ENCODE data around the gene RRP1.
"Not testable (repeated sequence)": the region's sequence is repeated elsewhere in the genome, so short reads cannot be mapped to it uniquely, and the experiment has no call there.

Gene RRP1

GRCh38 chr21:43842742-43843141 lies 53.4 kb downstream of the RRP1 start:
- no peak for DNase-seq (ENCODE audit: low read depth, low spot score)
- POLR2A ChIA-PET, result no interaction called here
- TF ChIP-seq, protein P1, sequence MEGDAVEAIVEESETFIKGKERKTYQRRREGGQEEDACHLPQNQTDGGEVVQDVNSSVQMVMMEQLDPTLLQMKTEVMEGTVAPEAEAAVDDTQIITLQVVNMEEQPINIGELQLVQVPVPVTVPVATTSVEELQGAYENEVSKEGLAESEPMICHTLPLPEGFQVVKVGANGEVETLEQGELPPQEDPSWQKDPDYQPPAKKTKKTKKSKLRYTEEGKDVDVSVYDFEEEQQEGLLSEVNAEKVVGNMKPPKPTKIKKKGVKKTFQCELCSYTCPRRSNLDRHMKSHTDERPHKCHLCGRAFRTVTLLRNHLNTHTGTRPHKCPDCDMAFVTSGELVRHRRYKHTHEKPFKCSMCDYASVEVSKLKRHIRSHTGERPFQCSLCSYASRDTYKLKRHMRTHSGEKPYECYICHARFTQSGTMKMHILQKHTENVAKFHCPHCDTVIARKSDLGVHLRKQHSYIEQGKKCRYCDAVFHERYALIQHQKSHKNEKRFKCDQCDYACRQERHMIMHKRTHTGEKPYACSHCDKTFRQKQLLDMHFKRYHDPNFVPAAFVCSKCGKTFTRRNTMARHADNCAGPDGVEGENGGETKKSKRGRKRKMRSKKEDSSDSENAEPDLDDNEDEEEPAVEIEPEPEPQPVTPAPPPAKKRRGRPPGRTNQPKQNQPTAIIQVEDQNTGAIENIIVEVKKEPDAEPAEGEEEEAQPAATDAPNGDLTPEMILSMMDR (IDR thresholded peaks at IDR 0.05; ENCODE audit: insufficient read depth, low read length, missing control alignments), result no peak
- CTCF ChIA-PET, result no interaction called here
- no peak overlapping the region for H3K4me3 ChIP-seq (ENCODE audit: low read depth, low read length)

DNA sequence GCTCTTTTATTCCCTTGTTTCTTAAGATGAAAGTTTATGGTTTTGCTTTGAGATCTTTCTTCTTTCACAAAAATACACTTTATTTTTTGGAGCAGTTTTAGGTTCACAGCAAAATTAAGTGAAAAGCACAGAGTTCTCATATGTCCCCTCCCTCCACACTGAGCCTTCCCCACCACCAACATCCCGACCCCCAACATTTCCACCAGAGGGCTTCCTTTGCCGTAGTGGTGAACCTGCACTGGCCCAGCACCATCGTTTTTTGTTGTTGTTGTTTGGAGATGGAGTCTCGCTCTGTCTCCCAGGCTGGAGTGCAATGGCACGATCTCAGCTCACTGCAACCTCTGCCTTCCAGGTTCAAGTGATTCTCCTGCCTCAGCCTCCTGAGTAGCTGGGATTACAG lies 55.5 kb downstream of the RRP1 start:
- CTCF ChIA-PET, result interaction anchor here (1.1 kb wide), 1 partner anchor 131 kb away, joined by 3 read pairs; no protein-coding TSS in a partner anchor
- POLR2A ChIA-PET, result not testable (repeated sequence)

GRCh38 chr21:43845386-43845785 lies 56.0 kb downstream of the RRP1 start:
- DNase-seq (ENCODE audit: low read depth, low spot score), result no peak
- ChIA-PET POLR2A (no interaction called here), CTCF (interaction anchor here (1.1 kb wide), 1 partner anchor 130 kb away, joined by 3 read pairs; no protein-coding TSS in a partner anchor)
- no peak overlapping the region for H3K4me3 ChIP-seq (ENCODE audit: low read depth, low read length)
- TF ChIP-seq, protein P1 (IDR thresholded peaks at IDR 0.05; ENCODE audit: insufficient read depth, low read length, missing control alignments), result no peak

More for the DNA sequence above, 55.5 kb downstream of the RRP1 start:
- not testable (repeated sequence) for H3K4me3 ChIP-seq (ENCODE audit: low read depth, low read length); DNase-seq (ENCODE audit: low read depth, low spot score)

- CTCF ChIA-PET, result no interaction called here
These were observed 57.1 kb downstream of the RRP1 start for GRCh38 chr21:43846430-43846829.

DNA sequence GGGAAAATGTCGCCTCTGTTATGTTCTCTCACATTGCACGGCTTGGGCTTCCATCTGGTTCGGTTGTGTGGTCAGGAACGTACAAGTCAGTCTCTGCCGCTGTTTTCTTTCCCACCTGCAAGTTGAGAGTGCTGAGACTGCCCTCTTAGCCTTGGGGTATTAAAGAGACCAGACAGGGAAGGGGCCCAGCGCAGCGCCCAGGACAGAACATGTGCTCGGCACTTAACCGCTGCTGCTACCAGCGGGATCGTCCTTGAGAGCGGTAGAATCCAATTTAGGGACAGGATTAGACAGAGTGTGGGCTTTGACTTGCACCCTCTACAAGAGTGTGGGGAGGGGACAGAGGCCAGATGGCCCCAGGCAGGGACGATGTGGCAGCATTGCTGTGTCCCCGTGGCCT lies 57.9 kb downstream of the RRP1 start:
- DNase-seq (ENCODE audit: low read depth, low spot score), result no peak
- no peak overlapping the region for H3K4me3 ChIP-seq (ENCODE audit: low read depth, low read length)
- ChIA-PET POLR2A (no interaction called here), CTCF (no interaction called here)
- TF ChIP-seq, protein P1 (IDR thresholded peaks at IDR 0.05; ENCODE audit: insufficient read depth, low read length, missing control alignments), result no peak

More at GRCh38 chr21:43846430-43846829, 57.1 kb downstream of the RRP1 start:
- H3K4me3 ChIP-seq (ENCODE audit: low read depth, low read length), result no peak overlapping the region
- TF ChIP-seq, protein P1 (IDR thresholded peaks at IDR 0.05; ENCODE audit: insufficient read depth, low read length, missing control alignments), result no peak
- POLR2A ChIA-PET, result no interaction called here
- DNase-seq (ENCODE audit: low read depth, low spot score), result no peak

DNA sequence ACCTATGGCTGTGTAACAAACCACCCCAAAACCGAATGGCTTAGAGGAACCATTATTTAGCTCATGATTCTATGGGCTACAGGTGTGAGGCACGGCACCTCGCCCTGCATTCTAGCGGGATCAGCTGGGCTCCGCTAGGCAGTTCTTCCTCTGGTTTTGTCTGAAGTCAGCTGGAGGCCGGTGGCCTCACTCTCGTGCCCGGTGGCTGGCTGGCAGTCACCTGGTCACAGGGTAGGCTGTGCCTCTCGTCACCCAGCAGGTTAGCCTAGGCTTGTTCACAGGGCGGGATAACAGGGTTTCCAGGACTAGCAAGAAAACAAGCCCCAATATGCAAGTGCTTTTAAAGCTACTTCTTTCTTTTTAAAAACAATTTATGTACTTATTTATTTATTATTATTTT lies 59.4 kb downstream of the RRP1 start:
- CTCF ChIA-PET, result interaction anchor here (1.1 kb wide), 1 partner anchor 38 kb away, joined by 3 read pairs; no protein-coding TSS in a partner anchor
- POLR2A ChIA-PET, result no interaction called here
- DNase-seq (ENCODE audit: low read depth, low spot score), result no peak
- TF ChIP-seq, protein P1 (IDR thresholded peaks at IDR 0.05; ENCODE audit: insufficient read depth, low read length, missing control alignments), result no peak
- H3K4me3 ChIP-seq (ENCODE audit: low read depth, low read length), result no peak overlapping the region

- TF ChIP-seq, protein P1 (IDR thresholded peaks at IDR 0.05; ENCODE audit: insufficient read depth, low read length, missing control alignments), result no peak
- CTCF ChIA-PET, result interaction anchor here (1.1 to 1.6 kb wide), 2 partner anchors 12 to 39 kb away, joined by 3 read pairs; no protein-coding TSS in a partner anchor
- H3K4me3 ChIP-seq (ENCODE audit: low read depth, low read length), result no peak overlapping the region
- POLR2A ChIA-PET, result no interaction called here
- no peak for DNase-seq (ENCODE audit: low read depth, low spot score)
These were observed 60.3 kb downstream of the RRP1 start for GRCh38 chr21:43849532-43850299.

Measured in AG04449 (cell line).